ENCODE results near the gene SYTL2. TPM values are rescaled to one million over a fixed set of nuclear protein-coding genes. Genes with fewer than 3 reads are reported as not detected.

Gene SYTL2
- total RNA-seq, 1 experiment from 2014 or later = 12.9 TPM

GRCh38 chr11:85718991-85719807 is 91.7 kb downstream of the SYTL2 start:
- in situ Hi-C loops (cut with HindIII; ENCODE audit: low pct_unique_long_range_greater_than_20kb, low sequenced_read_pairs) = no loop called here
- peak; percentile 92 for DNase-seq (ENCODE audit: low read depth)

DNA sequence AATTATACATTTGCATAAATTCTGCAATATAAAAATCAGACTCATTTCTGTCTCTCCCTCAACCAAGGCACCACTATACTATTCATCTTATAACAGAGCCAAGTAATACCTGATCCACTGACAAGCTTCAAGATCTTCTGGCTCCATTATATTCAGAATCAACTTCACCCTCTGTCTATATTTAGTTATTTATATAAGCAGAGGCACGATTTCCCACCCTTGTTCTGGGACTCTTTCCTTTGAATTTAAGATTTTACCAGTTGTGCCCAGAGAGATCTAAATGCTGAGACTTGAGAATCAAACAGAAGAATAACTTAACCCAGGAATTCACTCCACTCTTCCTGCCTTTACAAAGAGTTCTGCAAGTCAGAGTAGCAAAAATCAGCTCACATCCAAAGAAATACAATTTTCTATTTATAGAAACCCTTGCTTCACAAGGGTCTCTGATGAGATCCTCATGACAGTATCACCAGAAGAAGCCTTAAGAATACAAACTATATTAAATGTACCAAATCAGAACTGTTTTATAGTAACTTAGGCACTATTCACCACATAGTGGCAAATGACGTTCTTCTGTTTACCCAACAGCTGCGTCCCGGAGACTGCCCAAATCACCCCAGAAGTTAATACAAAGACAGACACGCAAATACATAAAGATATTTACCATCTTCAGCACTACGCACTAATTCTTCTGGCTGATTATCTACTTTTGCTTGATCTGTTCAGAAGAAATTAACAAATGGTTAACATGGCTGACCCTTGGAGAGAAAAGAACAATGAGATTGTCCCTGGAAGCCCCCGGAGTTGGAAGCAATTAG is 92.6 kb downstream of the SYTL2 start:
- DNase-seq (ENCODE audit: low read depth) = no peak
- in situ Hi-C loops (cut with HindIII; ENCODE audit: low pct_unique_long_range_greater_than_20kb, low sequenced_read_pairs) = no loop called here

- in situ Hi-C loops (cut with HindIII; ENCODE audit: low pct_unique_long_range_greater_than_20kb, low sequenced_read_pairs) = no loop called here
- no peak for DNase-seq (ENCODE audit: low read depth)
These were observed 93.5 kb downstream of the SYTL2 start for GRCh38 chr11:85717429-85717828.

DNA sequence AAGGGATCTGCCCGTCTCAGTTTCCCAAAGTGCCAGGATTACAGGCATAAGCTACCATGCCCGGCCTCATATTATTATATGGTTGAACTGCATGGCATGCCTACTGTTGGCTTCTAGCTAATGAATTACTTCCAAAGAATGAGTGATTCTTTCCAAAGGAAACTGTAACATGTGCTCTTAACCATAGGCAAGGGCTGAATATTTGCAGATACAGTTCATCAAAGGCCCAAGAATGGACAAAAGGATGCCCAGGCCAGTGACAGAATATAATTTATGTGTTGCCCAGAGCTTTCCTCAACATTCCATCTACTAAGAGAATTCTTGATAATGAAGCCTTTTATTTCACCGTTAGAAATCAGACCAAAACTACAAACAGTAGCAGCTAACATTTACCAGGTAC is 98.0 kb downstream of the SYTL2 start:
- in situ Hi-C loops (cut with HindIII; ENCODE audit: low pct_unique_long_range_greater_than_20kb, low sequenced_read_pairs) = no loop called here
- DNase-seq (ENCODE audit: low read depth) = peak; percentile 37

DNA sequence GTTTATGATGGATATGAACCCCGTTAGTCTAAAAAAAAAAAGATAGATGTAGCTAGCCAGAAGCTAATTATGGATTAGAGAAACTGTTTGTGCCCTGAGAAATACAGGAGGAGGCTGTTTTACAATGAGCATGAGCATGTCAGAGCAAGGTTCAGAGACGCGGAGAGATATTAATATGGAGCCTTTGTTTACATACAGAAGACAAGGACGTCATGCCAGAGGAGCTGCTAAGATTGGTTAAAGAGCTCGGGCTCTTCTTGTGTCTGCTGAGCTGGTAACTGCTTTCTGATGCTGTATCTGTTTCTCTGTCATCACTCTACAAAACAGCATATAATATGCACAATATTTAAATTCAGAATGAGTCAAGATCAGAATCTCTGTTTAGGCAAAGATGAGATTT is 100.0 kb downstream of the SYTL2 start:
- in situ Hi-C loops (cut with HindIII; ENCODE audit: low pct_unique_long_range_greater_than_20kb, low sequenced_read_pairs) = no loop called here
- no peak for DNase-seq (ENCODE audit: low read depth)

- no peak for DNase-seq (ENCODE audit: low read depth)
- in situ Hi-C loops (cut with HindIII; ENCODE audit: low pct_unique_long_range_greater_than_20kb, low sequenced_read_pairs) = no loop called here
These were observed 100.8 kb downstream of the SYTL2 start for GRCh38 chr11:85709941-85710702.

- in situ Hi-C loops (cut with HindIII; ENCODE audit: low pct_unique_long_range_greater_than_20kb, low sequenced_read_pairs) = no loop called here
- DNase-seq (ENCODE audit: low read depth) = peak; percentile 35
These were observed 105.1 kb downstream of the SYTL2 start for GRCh38 chr11:85705800-85706199.

DNA sequence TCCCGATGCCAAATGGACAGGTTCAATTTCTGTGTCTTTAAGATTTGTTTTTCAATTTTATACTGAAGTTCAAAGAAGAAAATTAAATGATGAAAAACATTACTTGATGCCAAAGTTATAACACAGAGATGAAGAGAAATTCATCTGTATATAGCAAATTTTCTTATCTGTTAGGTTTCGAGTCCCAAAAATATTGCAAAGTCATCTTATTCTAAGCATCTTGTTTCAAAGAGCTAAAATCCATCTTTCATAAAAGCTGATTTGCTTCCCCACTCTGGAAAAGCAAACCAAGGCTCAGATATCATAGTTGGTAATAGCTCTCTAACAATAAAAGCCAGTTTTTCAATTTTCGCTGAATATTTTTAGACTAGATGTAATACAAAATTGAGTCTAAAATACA is 106.0 kb downstream of the SYTL2 start:
- in situ Hi-C loops (cut with HindIII; ENCODE audit: low pct_unique_long_range_greater_than_20kb, low sequenced_read_pairs) = no loop called here
- no peak for DNase-seq (ENCODE audit: low read depth)

GRCh38 chr11:85699957-85700741 is 110.8 kb downstream of the SYTL2 start:
- in situ Hi-C loops (cut with HindIII; ENCODE audit: low pct_unique_long_range_greater_than_20kb, low sequenced_read_pairs) = no loop called here
- DNase-seq (ENCODE audit: low read depth) = no peak

- in situ Hi-C loops (cut with HindIII; ENCODE audit: low pct_unique_long_range_greater_than_20kb, low sequenced_read_pairs) = no loop called here
- DNase-seq (ENCODE audit: low read depth) = no peak
These were observed 112.7 kb downstream of the SYTL2 start for GRCh38 chr11:85698195-85698594.

DNA sequence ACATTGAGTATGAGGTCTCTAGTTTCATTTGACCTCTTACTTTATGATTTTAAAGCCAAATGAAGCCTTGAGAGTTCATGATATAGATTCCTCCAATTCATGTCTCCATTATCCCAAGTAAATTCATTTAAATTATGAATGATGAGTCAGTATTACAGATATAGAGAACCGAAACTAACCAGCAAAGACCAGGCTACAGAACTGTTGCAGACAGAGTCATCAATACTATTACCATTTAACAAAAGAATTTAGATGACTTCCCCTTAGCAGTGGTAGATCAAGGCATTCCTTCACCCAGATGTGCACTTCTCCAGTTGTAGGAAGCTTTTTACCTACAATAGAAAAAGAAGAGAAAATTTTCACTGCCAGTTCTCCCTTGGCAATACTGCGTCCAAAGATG is 113.2 kb downstream of the SYTL2 start:
- no peak for DNase-seq (ENCODE audit: low read depth)
- in situ Hi-C loops (cut with HindIII; ENCODE audit: low pct_unique_long_range_greater_than_20kb, low sequenced_read_pairs) = no loop called here

GRCh38 chr11:85695546-85695945 is 115.4 kb downstream of the SYTL2 start:
- DNase-seq (ENCODE audit: low read depth) = no peak
- in situ Hi-C loops (cut with HindIII; ENCODE audit: low pct_unique_long_range_greater_than_20kb, low sequenced_read_pairs) = no loop called here

DNA sequence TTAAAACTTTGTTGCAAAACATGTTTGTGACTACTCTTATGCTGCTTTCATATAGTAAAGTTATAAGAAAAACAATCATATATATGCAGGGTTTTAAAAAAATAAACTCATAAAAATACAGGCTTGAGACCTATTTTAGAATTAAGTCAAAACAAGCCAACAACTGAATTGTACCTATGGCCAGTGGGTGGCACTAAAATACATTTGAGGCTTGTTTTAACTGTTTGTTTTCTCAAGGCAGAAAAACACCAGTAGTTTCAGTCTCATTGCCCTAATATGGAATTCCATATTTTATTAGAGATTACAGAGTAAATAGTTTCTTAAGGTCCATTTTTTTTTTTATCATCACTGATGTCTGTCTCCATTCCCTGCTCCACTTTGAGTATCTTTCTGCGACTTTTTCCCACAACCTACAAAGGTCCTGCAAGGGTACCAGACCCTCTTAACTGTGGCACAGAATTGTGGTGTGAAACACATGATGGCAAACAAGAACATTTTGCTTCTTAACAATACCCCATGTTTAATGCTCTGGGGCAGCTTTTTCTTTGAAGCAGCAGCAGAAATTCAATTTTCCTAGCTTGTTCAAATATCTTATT is 116.5 kb downstream of the SYTL2 start:
- peak; percentile 24 for DNase-seq (ENCODE audit: low read depth)
- in situ Hi-C loops (cut with HindIII; ENCODE audit: low pct_unique_long_range_greater_than_20kb, low sequenced_read_pairs) = no loop called here

DNA sequence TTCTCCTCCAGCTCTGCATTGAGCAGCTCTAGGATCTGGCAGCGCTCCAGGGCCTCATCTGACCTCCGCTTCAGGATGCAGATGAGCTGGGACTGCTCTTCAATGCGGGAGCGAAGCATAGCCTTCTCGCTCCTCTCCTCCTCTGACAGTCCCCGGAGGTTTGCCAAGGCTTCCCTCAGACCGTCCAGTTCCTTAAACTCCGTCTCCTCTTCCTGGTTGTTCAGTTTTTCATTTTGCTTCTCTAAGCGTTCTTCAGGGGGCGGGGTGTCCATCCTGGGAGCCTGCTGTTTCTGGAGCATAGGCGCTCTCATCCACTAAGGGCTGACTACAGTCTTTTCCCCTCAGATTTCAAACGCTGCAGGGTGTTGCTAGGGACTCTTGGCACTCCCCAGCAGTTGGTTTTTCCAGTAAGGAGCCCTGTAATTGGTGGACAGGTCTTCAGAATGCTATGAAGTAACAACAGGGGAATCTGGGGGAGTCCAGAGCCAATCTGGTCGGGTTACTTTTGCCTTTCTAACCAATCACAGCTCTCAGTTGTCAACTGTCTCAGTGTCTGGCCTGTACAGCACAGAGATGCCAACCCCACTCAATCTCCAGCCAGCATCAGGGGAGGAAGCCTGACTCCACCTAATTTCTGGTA is 125.0 kb downstream of the SYTL2 start, which contains the start of gene CCDC89:
TSS of gene CCDC89 (minus strand) at position 376 of the 640 bp plus-strand sequence. CDS start at position 311, 65 bp downstream.
- peak; percentile 96 for DNase-seq (ENCODE audit: low read depth)
- in situ Hi-C loops (cut with HindIII; ENCODE audit: low pct_unique_long_range_greater_than_20kb, low sequenced_read_pairs) = no loop called here

DNA sequence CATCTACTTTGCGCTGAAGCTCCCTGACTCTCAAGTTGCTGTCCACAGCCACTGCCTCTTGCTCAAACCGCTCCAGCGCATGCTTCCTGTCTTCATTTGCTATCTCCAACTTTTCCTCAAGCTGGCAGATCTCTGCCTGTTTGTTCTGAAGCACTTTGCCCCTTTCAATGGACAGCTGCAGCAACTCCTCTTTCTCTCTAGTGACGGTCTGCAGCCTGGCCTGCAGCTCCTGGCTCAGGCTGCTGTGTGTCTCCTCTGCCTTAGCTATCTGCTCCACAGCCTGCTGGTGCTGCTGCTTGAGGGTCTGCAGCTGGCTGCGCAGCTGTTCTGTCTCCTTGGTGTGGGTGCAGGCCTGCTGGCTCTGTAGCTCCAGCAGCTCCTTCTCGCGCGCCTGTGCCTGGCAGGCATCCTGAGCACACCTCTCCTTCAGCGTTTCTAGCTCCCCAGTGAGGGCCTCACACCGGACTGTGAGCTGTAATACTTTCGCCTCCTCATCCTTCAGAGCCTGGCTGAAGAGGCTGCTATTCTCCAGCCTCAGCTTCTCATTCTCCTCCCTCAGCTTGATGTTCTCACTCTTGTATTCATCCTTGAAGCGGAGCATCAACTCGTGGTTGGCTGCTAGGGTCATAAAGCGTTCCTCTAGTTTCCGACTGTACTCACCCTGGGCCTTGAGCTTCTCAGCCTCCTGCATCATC is 125.7 kb downstream of the SYTL2 start:
- in situ Hi-C loops (cut with HindIII; ENCODE audit: low pct_unique_long_range_greater_than_20kb, low sequenced_read_pairs) = no loop called here
- no peak for DNase-seq (ENCODE audit: low read depth)

Data from Caki2 (cell line).